NCI-H1105 treated with DMSO at 0.1 percent for 48 hours (cell line): ENCODE results near the gene PTK7.
A peak's percentile ranks its signal among the peaks of the same experiment; 100 is the strongest.
"Not testable (repeated sequence)": the region's sequence is repeated elsewhere in the genome, so short reads cannot be mapped to it uniquely, and the experiment has no call there.

ENCODE experiments used
- DNase-seq: peaks from one replicate; lab custom pipeline; 2025; lab: John Stamatoyannopoulos, UW

Gene PTK7

GRCh38 chr6:43054206-43054943 is 21.7 kb upstream of the PTK7 start:
- DNase-seq: no peak

- DNase-seq: no peak
These were observed 20.1 kb upstream of the PTK7 start for GRCh38 chr6:43055966-43056365.

GRCh38 chr6:43058531-43058930 is 17.6 kb upstream of the PTK7 start:
- DNase-seq: no peak

GRCh38 chr6:43059168-43060033 is 16.7 kb upstream of the PTK7 start, which contains the start of the genes KLC4 and MRPL2:
KLC4 (plus strand) TSS chr6:43059631; CDS start chr6:43061336, 1,705 bp downstream.
MRPL2 (minus strand) TSS chr6:43059434; CDS start chr6:43059381, 53 bp downstream.
- DNase-seq: peak; percentile 98

- DNase-seq: peak; percentile 35
These were observed 15.9 kb upstream of the PTK7 start for GRCh38 chr6:43060034-43060754.

- no peak for DNase-seq
These were observed 15.1 kb upstream of the PTK7 start for GRCh38 chr6:43060755-43061633.

- DNase-seq: no peak
These were observed 14.3 kb upstream of the PTK7 start for GRCh38 chr6:43061861-43062260.

- no peak for DNase-seq
These were observed 13.3 kb upstream of the PTK7 start for GRCh38 chr6:43062818-43063217.

- peak; percentile 54 for DNase-seq
These were observed 6.0 kb upstream of the PTK7 start for GRCh38 chr6:43070028-43070632.

- no peak for DNase-seq
These were observed 1.1 kb upstream of the PTK7 start for GRCh38 chr6:43074847-43075669.

- DNase-seq: peak; percentile 38
These were observed 584 bp downstream of the PTK7 start for GRCh38 chr6:43076464-43077332.

- DNase-seq: no peak
These were observed 1.3 kb downstream of the PTK7 start for GRCh38 chr6:43077333-43077809.

- DNase-seq: no peak
These were observed 1.9 kb downstream of the PTK7 start for GRCh38 chr6:43077981-43078511.

- no peak for DNase-seq
These were observed 2.6 kb downstream of the PTK7 start for GRCh38 chr6:43078691-43079090.

GRCh38 chr6:43081043-43081442 is 4.9 kb downstream of the PTK7 start:
- no peak for DNase-seq

GRCh38 chr6:43081922-43082321 is 5.8 kb downstream of the PTK7 start:
- not testable (repeated sequence) for DNase-seq

GRCh38 chr6:43082806-43083655 is 6.9 kb downstream of the PTK7 start:
- DNase-seq: no peak
